HepG2 (cell line): ENCODE results near the gene PEF1. TPM values are rescaled to one million over a fixed set of nuclear protein-coding genes. Genes with fewer than 3 reads are reported as not detected.

ENCODE experiments used
- ATAC-seq: fragments of 200-7000 bp; cut with Tn5 transposase; 3 replicates; pipeline ENCODE4 v1.9.1; 2020; ENCODE audit warnings: mild to moderate bottlenecking, moderate library complexity
- BruUV-seq: library from RNA; stranded (reverse); fragments of 400-500 nt; replicated peaks from 2 replicates; lab custom pipeline; 2021; lab: Mats Ljungman, UMichigan
- CTCF ChIA-PET: fragments of 300-600 bp; formaldehyde crosslinking; extraction: SDS; loops from one replicate; lab custom pipeline; 2021; ENCODE audit warnings: low total read pairs, inconsistent platforms, low intra/inter-chr PET ratio; lab: Yijun Ruan, JAX
- POLR2A ChIA-PET: fragments of 350-600 bp; sonication (Branson Sonifier 250); formaldehyde crosslinking; loops from one replicate; lab custom pipeline; 2020; ENCODE audit warnings: antibody characterized with exemption, inconsistent platforms; lab: Yijun Ruan, JAX
- DNase-seq: peaks from one replicate; pipeline ENCODE4 v3.0.0-alpha.2; 2015; ENCODE audit warnings: low spot score
- FAIRE-seq: peaks from 3 replicates; lab custom pipeline; 2011; peaks lifted over from hg19 to GRCh38; lab: Jason Lieb, UNC
- H2AFZ ChIP-seq: one replicate; pipeline ENCODE4 v1.6.1; 2011; ENCODE audit warnings: low read length, inconsistent platforms
- H3K27ac ChIP-seq: fragments of 300-600 bp; 3 replicates; pipeline ENCODE4 v1.8.0; 2011; ENCODE audit warnings: mixed run types, mild to moderate bottlenecking, mixed read lengths, low read length, inconsistent platforms; ENCODE audit not compliant: insufficient read depth; ENCODE audit errors: extremely low read length
- H3K27me3 ChIP-seq, 2 experiments: fragments of 200-600 bp in 1 of 2; 2 replicates in 1 of 2; 3 replicates in 1 of 2; pipeline versions ENCODE4 v1.6.0 to v1.8.0; 2011; ENCODE audit warnings: low read length in 2 of 2, mild to moderate bottlenecking in 2 of 2, moderate library complexity in 2 of 2, inconsistent platforms in 1 of 2; ENCODE audit not compliant: insufficient read depth in 2 of 2, control insufficient read depth in 1 of 2
- H3K36me3 ChIP-seq, 2 experiments: fragments of 200-600 bp in 1 of 2; replicated peaks in 1 of 2; 2 replicates in 1 of 2; 3 replicates in 1 of 2; pipeline versions ENCODE4 v1.5.1 to v1.8.0; 2011; ENCODE audit warnings: low read length in 2 of 2, inconsistent platforms in 1 of 2; ENCODE audit not compliant: insufficient read depth in 2 of 2, control insufficient read depth in 1 of 2
- H3K4me1 ChIP-seq: 2 replicates; pipeline ENCODE4 v1.5.1; 2012; ENCODE audit warnings: low read length, inconsistent platforms; ENCODE audit not compliant: insufficient read depth
- H3K4me2 ChIP-seq: 2 replicates; pipeline ENCODE4 v1.6.0; 2011; ENCODE audit warnings: low read depth, low read length, inconsistent platforms
- H3K4me3 ChIP-seq, 3 experiments: fragments of 200-600 bp in 1 of 3; sonication (generic), shearing (Covaris generic) in 1 of 3; replicated peaks in 1 of 3; 2 replicates each; pipeline ENCODE4 v1.5.1; 2011 to 2016; ENCODE audit warnings: low read length in 3 of 3, inconsistent platforms in 2 of 3, low read depth in 2 of 3, mild to moderate bottlenecking in 2 of 3, control low read depth in 1 of 3, mixed read lengths in 1 of 3; ENCODE audit not compliant: insufficient read depth in 1 of 3
- H3K79me2 ChIP-seq: one replicate; pipeline ENCODE4 v1.6.1; 2011; ENCODE audit warnings: low read length, inconsistent platforms; ENCODE audit not compliant: insufficient read depth
- H3K9ac ChIP-seq: 2 replicates; pipeline ENCODE4 v1.6.0; 2011; ENCODE audit warnings: mild to moderate bottlenecking, low read depth, low read length, inconsistent platforms; ENCODE audit not compliant: insufficient read depth
- H3K9me3 ChIP-seq: 2 replicates; pipeline ENCODE4 v1.5.1; 2012; ENCODE audit warnings: mild to moderate bottlenecking, low read length
- H4K20me1 ChIP-seq: 2 replicates; pipeline ENCODE4 v1.6.0; 2011; ENCODE audit warnings: inconsistent platforms, mild to moderate bottlenecking, low read length, moderate library complexity; ENCODE audit not compliant: insufficient read depth
- AHR ChIP-seq: IDR thresholded peaks from 2 replicates; pipeline ENCODE4 v1.6.1; 2018; ENCODE audit warnings: missing genetic modification reagents, missing compliant biosample characterization
- BRCA1 ChIP-seq: sonication (generic); formaldehyde crosslinking; IDR thresholded peaks from 2 replicates; pipeline ENCODE4 v1.4.0; 2020; ENCODE audit warnings: missing genetic modification reagents
- CBX1 ChIP-seq: IDR thresholded peaks from one replicate; pipeline ENCODE4 v1.6.1; 2016; ENCODE audit warnings: antibody characterized with exemption, low read depth
- E2F5 ChIP-seq: sonication (generic); formaldehyde crosslinking; conservative IDR thresholded peaks from 2 replicates; pipeline ENCODE4 v1.4.0; 2020; ENCODE audit warnings: missing genetic modification reagents
- HMGXB3 ChIP-seq: sonication (generic); formaldehyde crosslinking; IDR thresholded peaks from 2 replicates; pipeline ENCODE4 v1.4.0; 2020; ENCODE audit warnings: missing genetic modification reagents, borderline replicate concordance
- KDM3A ChIP-seq: IDR thresholded peaks from 2 replicates; pipeline ENCODE4 v1.6.1; 2018; ENCODE audit warnings: low read depth, missing compliant biosample characterization
- MBNL3 ChIP-seq: fragments of 250-450 bp; sonication (Bioruptor Pico); conservative IDR thresholded peaks from 2 replicates; pipeline ENCODE4 v1.8.0; 2022; ENCODE audit warnings: mild to moderate bottlenecking, inconsistent platforms
- MEIS2 ChIP-seq: sonication (generic); formaldehyde crosslinking; IDR thresholded peaks from 2 replicates; pipeline ENCODE4 v1.9.0; 2021; ENCODE audit warnings: mild to moderate bottlenecking, missing genetic modification reagents
- NR1H2 ChIP-seq: sonication (generic); formaldehyde crosslinking; IDR thresholded peaks from 2 replicates; pipeline ENCODE4 v1.8.1; 2022; ENCODE audit warnings: low read depth, missing genetic modification reagents, borderline replicate concordance
- RARG ChIP-seq: sonication (generic); formaldehyde crosslinking; IDR thresholded peaks from 2 replicates; pipeline ENCODE4 v1.4.0; 2020; ENCODE audit warnings: low read depth, mild to moderate bottlenecking, missing genetic modification reagents
- SALL1 ChIP-seq: sonication (generic); formaldehyde crosslinking; IDR thresholded peaks from 2 replicates; pipeline ENCODE4 v1.8.0; 2022; ENCODE audit warnings: mild to moderate bottlenecking, missing genetic modification reagents
- SETDB1 ChIP-seq: sonication (generic); formaldehyde crosslinking; IDR thresholded peaks from 2 replicates; pipeline ENCODE4 v1.5.1; 2020; ENCODE audit warnings: missing genetic modification reagents, mild to moderate bottlenecking, borderline replicate concordance
- TIGD3 ChIP-seq: sonication (generic); formaldehyde crosslinking; IDR thresholded peaks from 2 replicates; pipeline ENCODE4 v1.5.1; 2020; ENCODE audit warnings: mild to moderate bottlenecking, missing genetic modification reagents, borderline replicate concordance
- ZNF619 ChIP-seq: sonication (generic); formaldehyde crosslinking; IDR thresholded peaks from 2 replicates; pipeline ENCODE4 v1.4.0; 2020; ENCODE audit warnings: mild to moderate bottlenecking, missing genetic modification reagents
- ZNF800 ChIP-seq: sonication (generic); formaldehyde crosslinking; IDR thresholded peaks from 2 replicates; pipeline ENCODE4 v1.4.0; 2020; ENCODE audit warnings: missing genetic modification reagents
- WGBS: methylation state at CpG from one replicate; pipeline ENCODE4 v1.1.6; 2017; ENCODE audit warnings: low lambda C conversion rate; 5-methylcytosine and 5-hydroxymethylcytosine counted together
- in situ Hi-C: cut with HindIII; loops from 2 replicates; pipeline ENCODE4 v1.10.0; 2017; ENCODE audit warnings: low pct_unique_long_range_greater_than_20kb; ENCODE audit not compliant: extremely low pct_ligation_motif_present
- intact Hi-C: fragments of 100-400 bp; cut with micrococcal nuclease; formaldehyde crosslinking; loops from one replicate; pipeline ENCODE4 v1.10.0; 2022; ENCODE audit not compliant: unreplicated experiment
- polyA plus RNA-seq, 8 experiments: library from polyadenylated mRNA; depleted of rRNA in 3 of 8; stranded (reverse) in 7 of 8; unstranded in 1 of 8; fragments of >200 nt; fragmentation: Illumina TruSeq in 4 of 8; extraction: Trizol in 4 of 8; gene quantifications; 2 replicates each; pipeline versions ENCODE4 v1.2.1 to v1.2.3, GENCODE V29; 2011 to 2016; ENCODE audit warnings: low read depth in 4 of 8, missing spikeins in 1 of 8, mixed read lengths in 1 of 8; ENCODE audit not compliant: insufficient read depth in 1 of 8
- total RNA-seq, 5 experiments: library from RNA; depleted of rRNA; stranded (reverse); fragments of >200 nt; fragmentation: Illumina TruSeq; extraction: Trizol; gene quantifications; 2 replicates each; pipeline ENCODE4 v1.2.3, GENCODE V29; 2016; ENCODE audit warnings: low read depth in 1 of 5

Gene PEF1
- total and polyA plus RNA-seq, 2 of the 13 experiments (the other 11 are each of a cell fraction or from before 2014, with no cell fraction given): 57.1 to 57.8 TPM

DNA sequence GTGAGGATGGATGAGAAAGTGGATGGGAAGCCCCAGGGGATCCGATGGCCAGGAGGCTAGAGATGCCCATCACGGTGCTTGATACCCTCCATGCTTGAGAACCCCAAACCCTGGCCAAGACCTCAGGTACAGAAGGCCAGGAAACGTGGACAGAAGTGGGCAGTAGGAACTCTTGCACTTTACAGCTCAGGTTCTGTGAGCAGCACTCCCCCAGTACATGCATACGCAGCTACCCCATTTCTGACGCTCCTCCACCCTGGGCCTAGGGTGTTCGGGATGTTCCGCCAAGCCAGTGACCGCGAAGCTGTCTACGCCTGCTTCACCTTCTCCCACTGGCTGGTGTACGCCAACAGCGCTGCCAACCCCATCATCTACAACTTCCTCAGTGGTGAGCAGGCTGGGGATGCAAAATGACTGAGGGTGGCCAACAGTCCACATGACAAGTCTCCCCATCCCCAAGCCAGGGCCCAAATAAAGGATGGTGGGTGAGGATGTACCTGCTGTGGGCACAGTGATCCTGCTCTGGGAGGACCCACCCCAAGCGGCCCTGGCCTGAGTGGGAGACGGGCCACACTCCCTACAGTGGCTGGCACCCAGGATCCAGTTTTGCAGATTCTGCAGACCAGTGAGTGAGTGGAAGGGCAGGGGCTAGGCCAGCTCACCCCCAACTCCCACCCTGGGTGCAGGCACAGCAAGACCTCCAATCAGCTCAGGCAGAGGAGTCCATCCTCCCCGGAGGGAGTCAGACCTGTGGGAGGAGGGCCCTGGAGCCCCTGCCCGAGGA, 19.8 kb downstream of the PEF1 start (continued):
- TF ChIP-seq ZNF800 (no peak), MBNL3 (no peak), NR1H2 (CRISPR knock-in tag) (no peak), E2F5 (no peak)

- no peak for FAIRE-seq
- in situ Hi-C loops: no loop called here
Measured at GRCh38 chr1:31624309-31624708, 20.4 kb downstream of the PEF1 start.

More at GRCh38 chr1:31624309-31624708, 20.4 kb downstream of the PEF1 start:
- WGBS: 86% methylated on average over 5 of the region's 5 CpGs
- H3K36me3 ChIP-seq: peaks cover 7 to 12% of the 10 kb centered on the region in 2 experiments; a peak in 4 of 5 replicates
- DNase-seq (no peak), ATAC-seq (no peak)
- intact Hi-C loops: no loop called here
- TF ChIP-seq TIGD3 (CRISPR knock-in tag) (no peak), AHR (CRISPR knock-in tag) (no peak), HMGXB3 (no peak), KDM3A (CRISPR knock-in tag) (no peak), SALL1 (CRISPR knock-in tag) (no peak), ZNF619 (CRISPR knock-in tag) (no peak), MEIS2 (CRISPR knock-in tag) (no peak), SETDB1 (CRISPR knock-in tag) (no peak), CBX1 (no peak), RARG (no peak), BRCA1 (CRISPR knock-in tag) (no peak)
- no peak overlapping the region for H3K4me3 ChIP-seq
- no peaks in the 10 kb centered on the region for H3K9me3 ChIP-seq
- H4K20me1 ChIP-seq: no peaks in the 10 kb centered on the region
- no peak overlapping the region for H2AFZ ChIP-seq
- ChIA-PET POLR2A (interaction anchor here (0.6 kb wide), 1 partner anchor 385 kb away, joined by 3 read pairs; no protein-coding TSS in a partner anchor), CTCF (no interaction called here)
- H3K4me2 ChIP-seq: no peak overlapping the region
- no TSS peak for BruUV-seq
- H3K79me2 ChIP-seq: no peaks in the 10 kb centered on the region
- no peak overlapping the region for H3K27ac ChIP-seq
- H3K9ac ChIP-seq: no peak overlapping the region
- no peaks in the 10 kb centered on the region for H3K4me1 ChIP-seq
- no peaks in the 10 kb centered on the region for H3K27me3 ChIP-seq
